ENCODE measurements around the gene RSU1. TPM values are rescaled to one million over a fixed set of nuclear protein-coding genes. Genes with fewer than 3 reads are reported as not detected.

The RSU1 gene
- total RNA-seq, 1 donor from 2014 or later: 142 TPM

- H3K4me2 ChIP-seq (ENCODE audit: low read length): no peak overlapping the region
- FAIRE-seq (no peak), DNase-seq (ENCODE audit: low read depth) (no peak)
- H3K4me1 ChIP-seq (ENCODE audit: insufficient read depth, low read length): no peaks in the 10 kb centered on the region
- no peak overlapping the region for H3K9ac ChIP-seq (ENCODE audit: low read length)
- no peak overlapping the region for H2AFZ ChIP-seq (ENCODE audit: low read depth, low read length)
- H3K4me3 Mint-ChIP-seq (ENCODE audit: unreplicated experiment): no peak overlapping the region
- H3K27me3 Mint-ChIP-seq (ENCODE audit: low read depth, unreplicated experiment): no peaks in the 10 kb centered on the region
- TF ChIP-seq, protein P1, sequence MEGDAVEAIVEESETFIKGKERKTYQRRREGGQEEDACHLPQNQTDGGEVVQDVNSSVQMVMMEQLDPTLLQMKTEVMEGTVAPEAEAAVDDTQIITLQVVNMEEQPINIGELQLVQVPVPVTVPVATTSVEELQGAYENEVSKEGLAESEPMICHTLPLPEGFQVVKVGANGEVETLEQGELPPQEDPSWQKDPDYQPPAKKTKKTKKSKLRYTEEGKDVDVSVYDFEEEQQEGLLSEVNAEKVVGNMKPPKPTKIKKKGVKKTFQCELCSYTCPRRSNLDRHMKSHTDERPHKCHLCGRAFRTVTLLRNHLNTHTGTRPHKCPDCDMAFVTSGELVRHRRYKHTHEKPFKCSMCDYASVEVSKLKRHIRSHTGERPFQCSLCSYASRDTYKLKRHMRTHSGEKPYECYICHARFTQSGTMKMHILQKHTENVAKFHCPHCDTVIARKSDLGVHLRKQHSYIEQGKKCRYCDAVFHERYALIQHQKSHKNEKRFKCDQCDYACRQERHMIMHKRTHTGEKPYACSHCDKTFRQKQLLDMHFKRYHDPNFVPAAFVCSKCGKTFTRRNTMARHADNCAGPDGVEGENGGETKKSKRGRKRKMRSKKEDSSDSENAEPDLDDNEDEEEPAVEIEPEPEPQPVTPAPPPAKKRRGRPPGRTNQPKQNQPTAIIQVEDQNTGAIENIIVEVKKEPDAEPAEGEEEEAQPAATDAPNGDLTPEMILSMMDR (IDR thresholded peaks at IDR 0.05; ENCODE audit: insufficient read depth, low read depth, low read length): no peak
- no peak for TF ChIP-seq EZH2 (IDR thresholded peaks at IDR 0.05; ENCODE audit: insufficient read depth, low read length)
- H3K27me3 ChIP-seq (ENCODE audit: insufficient read depth, low read length): no peaks in the 10 kb centered on the region
- H3K27ac ChIP-seq (ENCODE audit: low read depth, low read length): no peak overlapping the region
- peaks cover 84% of the 10 kb centered on the region for H4K20me1 ChIP-seq (ENCODE audit: insufficient read depth, low read length)
- no peaks in the 10 kb centered on the region for H3K9me3 Mint-ChIP-seq (ENCODE audit: unreplicated experiment)
- H3K4me1 Mint-ChIP-seq (ENCODE audit: low read depth, unreplicated experiment): peaks cover 2% of the 10 kb centered on the region
- H3K4me3 ChIP-seq (ENCODE audit: insufficient read depth, low read depth, low read length): no peak overlapping the region
- no peak overlapping the region for H3K27ac Mint-ChIP-seq (ENCODE audit: unreplicated experiment)
- peaks cover 11% of the 10 kb centered on the region for H3K36me3 Mint-ChIP-seq (ENCODE audit: low read depth, unreplicated experiment)
- H3K79me2 ChIP-seq (ENCODE audit: insufficient read depth, low read length): peaks cover 98% of the 10 kb centered on the region
- no peaks in the 10 kb centered on the region for H3K9me3 ChIP-seq (ENCODE audit: insufficient read depth, low read depth, low read length)
- peaks cover 2% of the 10 kb centered on the region for H3K36me3 ChIP-seq (ENCODE audit: insufficient read depth, low read length)
Measured at GRCh38 chr10:16799621-16800020, 17.6 kb downstream of the RSU1 start.

GRCh38 chr10:16798571-16798970, 18.7 kb downstream of the RSU1 start:
- H3K9me3 Mint-ChIP-seq (ENCODE audit: unreplicated experiment): no peaks in the 10 kb centered on the region
- FAIRE-seq (no peak), DNase-seq (ENCODE audit: low read depth) (no peak)
- peaks cover 5% of the 10 kb centered on the region for H3K36me3 Mint-ChIP-seq (ENCODE audit: low read depth, unreplicated experiment)
- H3K27ac Mint-ChIP-seq (ENCODE audit: unreplicated experiment): no peak overlapping the region
- no peak for TF ChIP-seq EZH2 (IDR thresholded peaks at IDR 0.05; ENCODE audit: insufficient read depth, low read length)
- TF ChIP-seq, protein P1 (IDR thresholded peaks at IDR 0.05; ENCODE audit: insufficient read depth, low read depth, low read length): no peak
- Histone ChIP-seq H3K9me3 (ENCODE audit: insufficient read depth, low read depth, low read length) (no peaks in the 10 kb centered on the region), H3K9ac (ENCODE audit: low read length) (no peak overlapping the region), H2AFZ (ENCODE audit: low read depth, low read length) (no peak overlapping the region), H3K79me2 (ENCODE audit: insufficient read depth, low read length) (peaks cover 98% of the 10 kb centered on the region), H3K4me1 (ENCODE audit: insufficient read depth, low read length) (no peaks in the 10 kb centered on the region), H3K27me3 (ENCODE audit: insufficient read depth, low read length) (no peaks in the 10 kb centered on the region), H3K27ac (ENCODE audit: low read depth, low read length) (no peak overlapping the region), H3K4me3 (ENCODE audit: insufficient read depth, low read depth, low read length) (no peak overlapping the region), H3K4me2 (ENCODE audit: low read length) (no peak overlapping the region), H3K36me3 (ENCODE audit: insufficient read depth, low read length) (no peaks in the 10 kb centered on the region), H4K20me1 (ENCODE audit: insufficient read depth, low read length) (peaks cover 86% of the 10 kb centered on the region)
- no peaks in the 10 kb centered on the region for H3K27me3 Mint-ChIP-seq (ENCODE audit: low read depth, unreplicated experiment)
- no peak overlapping the region for H3K4me3 Mint-ChIP-seq (ENCODE audit: unreplicated experiment)
- peaks cover 2% of the 10 kb centered on the region for H3K4me1 Mint-ChIP-seq (ENCODE audit: low read depth, unreplicated experiment)

GRCh38 chr10:16795410-16796073, 21.7 kb downstream of the RSU1 start:
- no peak overlapping the region for H3K9ac ChIP-seq (ENCODE audit: low read length)
- no peak for FAIRE-seq
- H3K79me2 ChIP-seq (ENCODE audit: insufficient read depth, low read length): peaks cover 97% of the 10 kb centered on the region
- TF ChIP-seq EZH2 (IDR thresholded peaks at IDR 0.05; ENCODE audit: insufficient read depth, low read length): no peak
- TF ChIP-seq, protein P1 (IDR thresholded peaks at IDR 0.05; ENCODE audit: insufficient read depth, low read depth, low read length): no peak
- no peaks in the 10 kb centered on the region for H3K27me3 ChIP-seq (ENCODE audit: insufficient read depth, low read length)
- Mint-ChIP-seq H3K4me1 (ENCODE audit: low read depth, unreplicated experiment) (peaks cover 13% of the 10 kb centered on the region), H3K4me3 (ENCODE audit: unreplicated experiment) (no peak overlapping the region), H3K27ac (ENCODE audit: unreplicated experiment) (no peak overlapping the region), H3K27me3 (ENCODE audit: low read depth, unreplicated experiment) (no peaks in the 10 kb centered on the region), H3K36me3 (ENCODE audit: low read depth, unreplicated experiment) (peaks cover 13% of the 10 kb centered on the region), H3K9me3 (ENCODE audit: unreplicated experiment) (no peaks in the 10 kb centered on the region)
- H3K4me2 ChIP-seq (ENCODE audit: low read length): no peak overlapping the region
- no peaks in the 10 kb centered on the region for H3K36me3 ChIP-seq (ENCODE audit: insufficient read depth, low read length)
- DNase-seq (ENCODE audit: low read depth): no peak
- no peak overlapping the region for H3K27ac ChIP-seq (ENCODE audit: low read depth, low read length)
- H4K20me1 ChIP-seq (ENCODE audit: insufficient read depth, low read length): peaks cover 93% of the 10 kb centered on the region
- H3K4me1 ChIP-seq (ENCODE audit: insufficient read depth, low read length): peaks cover 5% of the 10 kb centered on the region
- no peak overlapping the region for H3K4me3 ChIP-seq (ENCODE audit: insufficient read depth, low read depth, low read length)
- H2AFZ ChIP-seq (ENCODE audit: low read depth, low read length): no peak overlapping the region
- no peaks in the 10 kb centered on the region for H3K9me3 ChIP-seq (ENCODE audit: insufficient read depth, low read depth, low read length)

All from astrocyte (in vitro differentiated cells and primary cell).